ENCODE data around the gene CNTLN.

GRCh38 chr9:17130725-17131124, 4.1 kb upstream of the CNTLN start:
- TF ChIP-seq, protein P1, sequence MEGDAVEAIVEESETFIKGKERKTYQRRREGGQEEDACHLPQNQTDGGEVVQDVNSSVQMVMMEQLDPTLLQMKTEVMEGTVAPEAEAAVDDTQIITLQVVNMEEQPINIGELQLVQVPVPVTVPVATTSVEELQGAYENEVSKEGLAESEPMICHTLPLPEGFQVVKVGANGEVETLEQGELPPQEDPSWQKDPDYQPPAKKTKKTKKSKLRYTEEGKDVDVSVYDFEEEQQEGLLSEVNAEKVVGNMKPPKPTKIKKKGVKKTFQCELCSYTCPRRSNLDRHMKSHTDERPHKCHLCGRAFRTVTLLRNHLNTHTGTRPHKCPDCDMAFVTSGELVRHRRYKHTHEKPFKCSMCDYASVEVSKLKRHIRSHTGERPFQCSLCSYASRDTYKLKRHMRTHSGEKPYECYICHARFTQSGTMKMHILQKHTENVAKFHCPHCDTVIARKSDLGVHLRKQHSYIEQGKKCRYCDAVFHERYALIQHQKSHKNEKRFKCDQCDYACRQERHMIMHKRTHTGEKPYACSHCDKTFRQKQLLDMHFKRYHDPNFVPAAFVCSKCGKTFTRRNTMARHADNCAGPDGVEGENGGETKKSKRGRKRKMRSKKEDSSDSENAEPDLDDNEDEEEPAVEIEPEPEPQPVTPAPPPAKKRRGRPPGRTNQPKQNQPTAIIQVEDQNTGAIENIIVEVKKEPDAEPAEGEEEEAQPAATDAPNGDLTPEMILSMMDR (IDR thresholded peaks at IDR 0.05; ENCODE audit: insufficient read depth, low read length, poor library complexity, severe bottlenecking): no peak
- TF ChIP-seq EZH2phosphoT487 (conservative IDR thresholded peaks at IDR 0.05; ENCODE audit: low read length): no peak
